H9 (cell line): ENCODE results near the gene MSMO1. TPM values are rescaled to one million over a fixed set of nuclear protein-coding genes. Genes with fewer than 3 reads are reported as not detected.

Source experiments
- DNase-seq: peaks from one replicate; pipeline ENCODE4 v3.0.0-alpha.2; 2017
- H2AFZ ChIP-seq: one replicate; pipeline ENCODE4 v1.6.1; 2013; ENCODE audit warnings: mild to moderate bottlenecking, low read length, control low read depth, moderate library complexity
- H2AK5ac ChIP-seq: 2 replicates; pipeline ENCODE4 v1.6.1; 2013; ENCODE audit warnings: low read length, control low read depth, mixed read lengths; ENCODE audit not compliant: insufficient read length
- H2BK120ac ChIP-seq: one replicate; pipeline ENCODE4 v1.6.1; 2013; ENCODE audit warnings: low read depth, mild to moderate bottlenecking, low read length, control low read depth, inconsistent platforms; ENCODE audit not compliant: poor library complexity, severe bottlenecking
- H2BK12ac ChIP-seq: 2 replicates; pipeline ENCODE4 v1.6.1; 2013; ENCODE audit warnings: low read length, control low read depth, mixed read lengths, low read depth; ENCODE audit not compliant: insufficient read length
- H2BK15ac ChIP-seq: 2 replicates; pipeline ENCODE4 v1.6.1; 2013; ENCODE audit warnings: low read depth, low read length, control low read depth
- H2BK20ac ChIP-seq: one replicate; pipeline ENCODE4 v1.6.1; 2013; ENCODE audit warnings: low read depth, mild to moderate bottlenecking, low read length, control low read depth, inconsistent platforms; ENCODE audit not compliant: poor library complexity, severe bottlenecking
- H2BK5ac ChIP-seq: 2 replicates; pipeline ENCODE4 v1.6.1; 2013; ENCODE audit warnings: low read length, control low read depth, mixed read lengths; ENCODE audit not compliant: insufficient read length
- H3K14ac ChIP-seq: 2 replicates; pipeline ENCODE4 v1.6.1; 2013; ENCODE audit warnings: low read length, control low read depth; ENCODE audit not compliant: insufficient read depth
- H3K18ac ChIP-seq: 2 replicates; pipeline ENCODE4 v1.6.1; 2013; ENCODE audit warnings: low read depth, mild to moderate bottlenecking, mixed read lengths, low read length, control low read depth; ENCODE audit not compliant: insufficient read length
- H3K23ac ChIP-seq: 2 replicates; pipeline ENCODE4 v1.6.1; 2013; ENCODE audit warnings: low read length, control low read depth, mixed read lengths, low read depth; ENCODE audit not compliant: insufficient read length
- H3K23me2 ChIP-seq: 2 replicates; pipeline ENCODE4 v1.6.1; 2013; ENCODE audit warnings: low read depth, mild to moderate bottlenecking, mixed read lengths, low read length, control low read depth; ENCODE audit not compliant: insufficient read length, poor library complexity, severe bottlenecking
- H3K27ac ChIP-seq: 2 replicates; pipeline ENCODE4 v1.5.1; 2013; ENCODE audit warnings: low read length, control low read depth, mixed read lengths, low read depth; ENCODE audit not compliant: insufficient read length
- H3K27me3 ChIP-seq: 2 replicates; pipeline ENCODE4 v1.6.1; 2013; ENCODE audit warnings: low read length, control low read depth, inconsistent platforms; ENCODE audit not compliant: insufficient read depth
- H3K4ac ChIP-seq: 2 replicates; pipeline ENCODE4 v1.6.1; 2013; ENCODE audit warnings: low read depth, mild to moderate bottlenecking, control low read depth, inconsistent platforms, low read length, moderate library complexity
- H3K4me1 ChIP-seq: 2 replicates; pipeline ENCODE4 v1.6.1; 2013; ENCODE audit warnings: low read length, control low read depth, inconsistent platforms; ENCODE audit not compliant: insufficient read depth
- H3K4me2 ChIP-seq: 2 replicates; pipeline ENCODE4 v1.6.1; 2013; ENCODE audit warnings: low read length, control low read depth, mixed read lengths; ENCODE audit not compliant: insufficient read length, insufficient read depth
- H3K56ac ChIP-seq: 2 replicates; pipeline ENCODE4 v1.6.1; 2013; ENCODE audit warnings: low read depth, mild to moderate bottlenecking, mixed read lengths, low read length, control low read depth; ENCODE audit not compliant: insufficient read length
- H3K79me1 ChIP-seq: 2 replicates; pipeline ENCODE4 v1.6.1; 2013; ENCODE audit warnings: low read depth, mild to moderate bottlenecking, moderate library complexity, low read length, control low read depth, inconsistent platforms; ENCODE audit not compliant: insufficient read depth, poor library complexity, severe bottlenecking
- H3K79me2 ChIP-seq: 2 replicates; pipeline ENCODE4 v1.6.1; 2013; ENCODE audit warnings: low read length, control low read depth, inconsistent platforms; ENCODE audit not compliant: insufficient read depth
- H3K9ac ChIP-seq: 2 replicates; pipeline ENCODE4 v1.6.1; 2013; ENCODE audit warnings: low read length, control low read depth, mixed read lengths; ENCODE audit not compliant: insufficient read length; ENCODE audit errors: extremely low read depth
- H3K9me3 ChIP-seq: one replicate; pipeline ENCODE4 v1.6.1; 2013; ENCODE audit warnings: low read depth, low read length, inconsistent platforms; ENCODE audit not compliant: control insufficient read depth
- H3T11ph ChIP-seq: one replicate; pipeline ENCODE4 v1.6.1; 2013; ENCODE audit warnings: mild to moderate bottlenecking, low read length, control low read depth, inconsistent platforms
- H4K20me1 ChIP-seq: one replicate; pipeline ENCODE4 v1.6.1; 2013; ENCODE audit not compliant: control insufficient read depth, insufficient read length, insufficient read depth
- H4K5ac ChIP-seq: 2 replicates; pipeline ENCODE4 v1.6.1; 2013; ENCODE audit warnings: low read depth, mild to moderate bottlenecking, mixed read lengths, low read length, control low read depth; ENCODE audit not compliant: insufficient read length
- H4K8ac ChIP-seq: replicated peaks from 2 replicates; pipeline ENCODE4 v1.6.1; 2013; ENCODE audit warnings: low read length, control low read depth, mixed read lengths, low read depth; ENCODE audit not compliant: insufficient read length
- H4K91ac ChIP-seq: 2 replicates; pipeline ENCODE4 v1.6.1; 2013; ENCODE audit warnings: low read depth, mild to moderate bottlenecking, moderate library complexity, mixed read lengths, low read length, control low read depth; ENCODE audit not compliant: insufficient read length
- H3K27ac Mint-ChIP-seq, 3 experiments: 2 replicates in 2 of 3; 3 replicates in 1 of 3; pipeline ENCODE4 v1.8.0; 2020 to 2021; ENCODE audit warnings: mixed read lengths in 3 of 3, mild to moderate bottlenecking in 1 of 3, moderate library complexity in 1 of 3
- H3K27me3 Mint-ChIP-seq: 2 replicates; pipeline ENCODE4 v1.8.0; 2021; ENCODE audit warnings: low read depth, mild to moderate bottlenecking, moderate library complexity, mixed read lengths
- H3K36me3 Mint-ChIP-seq, 3 experiments: 2 replicates in 2 of 3; 3 replicates in 1 of 3; pipeline ENCODE4 v1.8.0; 2020 to 2021; ENCODE audit warnings: low read depth in 3 of 3, mixed read lengths in 3 of 3; ENCODE audit not compliant: insufficient read depth in 1 of 3
- H3K4me1 Mint-ChIP-seq, 2 experiments: 2 replicates each; pipeline ENCODE4 v1.8.0; 2020; ENCODE audit warnings: mixed read lengths in 2 of 2
- H3K4me3 Mint-ChIP-seq, 2 experiments: 2 replicates in 1 of 2; 3 replicates in 1 of 2; pipeline ENCODE4 v1.8.0; 2020 to 2021; ENCODE audit warnings: mild to moderate bottlenecking in 2 of 2, mixed read lengths in 2 of 2, moderate library complexity in 1 of 2
- H3K9me3 Mint-ChIP-seq, 2 experiments: 2 replicates in 1 of 2; 3 replicates in 1 of 2; pipeline ENCODE4 v1.8.0; 2020; ENCODE audit warnings: mild to moderate bottlenecking in 2 of 2, mixed read lengths in 2 of 2, moderate library complexity in 1 of 2
- WGBS: extraction: QIAGEN DNeasy Blood & Tissue Kit; methylation state at CpG from one replicate; pipeline ENCODE4 v1.1.7; 2013; ENCODE audit warnings: missing lambda C conversion rate, low lambda C conversion rate, mixed read lengths; ENCODE audit not compliant: insufficient read length; ENCODE audit errors: extremely low coverage; 5-methylcytosine and 5-hydroxymethylcytosine counted together
- total RNA-seq: library from RNA; stranded (reverse); gene quantifications from 2 replicates; pipeline ENCODE4 v1.2.1, GENCODE V29; 2021
- TF ChIP-seq, protein P1 (sequence below): fragments of 200-600 bp; sonication (generic); conservative IDR thresholded peaks from 3 replicates; pipeline ENCODE4 v1.8.0; 2021; ENCODE audit warnings: antibody characterized with exemption, mild to moderate bottlenecking

Gene MSMO1
- total RNA-seq, 1 experiment from 2014 or later = 79.3 TPM

DNA sequence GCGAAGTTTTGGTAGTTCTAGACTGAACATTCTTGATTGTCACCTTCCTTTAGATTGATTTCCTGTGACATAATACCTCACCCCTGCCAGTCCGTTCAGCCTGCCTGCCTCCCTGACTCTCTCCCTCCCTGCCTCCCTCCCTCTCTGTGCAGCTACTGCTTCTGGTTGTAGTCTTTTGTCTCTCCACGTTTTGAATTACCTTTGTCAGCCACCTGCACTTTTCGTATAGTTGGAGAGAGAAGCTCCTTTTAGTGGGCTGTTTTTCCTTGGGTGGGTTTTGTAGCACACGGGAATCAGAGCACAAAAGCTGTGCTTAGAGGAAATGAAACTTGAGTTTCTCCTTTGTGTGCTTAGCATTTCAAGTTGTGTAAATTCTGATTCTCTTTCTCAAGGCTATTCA is 32.6 kb upstream of the MSMO1 start:
- no peaks in the 10 kb centered on the region for H3K79me1 ChIP-seq
- no peak overlapping the region for H2BK5ac ChIP-seq
- H3K56ac ChIP-seq = no peak overlapping the region
- TF ChIP-seq, protein P1, sequence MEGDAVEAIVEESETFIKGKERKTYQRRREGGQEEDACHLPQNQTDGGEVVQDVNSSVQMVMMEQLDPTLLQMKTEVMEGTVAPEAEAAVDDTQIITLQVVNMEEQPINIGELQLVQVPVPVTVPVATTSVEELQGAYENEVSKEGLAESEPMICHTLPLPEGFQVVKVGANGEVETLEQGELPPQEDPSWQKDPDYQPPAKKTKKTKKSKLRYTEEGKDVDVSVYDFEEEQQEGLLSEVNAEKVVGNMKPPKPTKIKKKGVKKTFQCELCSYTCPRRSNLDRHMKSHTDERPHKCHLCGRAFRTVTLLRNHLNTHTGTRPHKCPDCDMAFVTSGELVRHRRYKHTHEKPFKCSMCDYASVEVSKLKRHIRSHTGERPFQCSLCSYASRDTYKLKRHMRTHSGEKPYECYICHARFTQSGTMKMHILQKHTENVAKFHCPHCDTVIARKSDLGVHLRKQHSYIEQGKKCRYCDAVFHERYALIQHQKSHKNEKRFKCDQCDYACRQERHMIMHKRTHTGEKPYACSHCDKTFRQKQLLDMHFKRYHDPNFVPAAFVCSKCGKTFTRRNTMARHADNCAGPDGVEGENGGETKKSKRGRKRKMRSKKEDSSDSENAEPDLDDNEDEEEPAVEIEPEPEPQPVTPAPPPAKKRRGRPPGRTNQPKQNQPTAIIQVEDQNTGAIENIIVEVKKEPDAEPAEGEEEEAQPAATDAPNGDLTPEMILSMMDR = no peak
- DNase-seq = no peak
- Mint-ChIP-seq H3K4me1 (peaks cover 10% of the 10 kb centered on the region in 2 experiments), H3K9me3 (no peaks in the 10 kb centered on the region), H3K27ac (0 out of 7 replicates have a peak overlapping the region, but pooled peaks of 1 of the 3 experiments have one; percentile 35), H3K27me3 (no peaks in the 10 kb centered on the region), H3K36me3 (peaks cover 2 to 11% (median 4%) of the 10 kb centered on the region in 3 experiments; a peak in 4 of 7 replicates), H3K4me3 (no peak overlapping the region)
- H3T11ph ChIP-seq = no peak overlapping the region
- no peak overlapping the region for H4K8ac ChIP-seq
- H2AK5ac ChIP-seq = no peak overlapping the region
- H2BK120ac ChIP-seq = no peak overlapping the region
- H3K79me2 ChIP-seq = no peaks in the 10 kb centered on the region
- H3K9ac ChIP-seq = no peak overlapping the region
- no peak overlapping the region for H3K4me2 ChIP-seq
- no peak overlapping the region for H2BK20ac ChIP-seq
- H3K27me3 ChIP-seq = no peaks in the 10 kb centered on the region
- no peak overlapping the region for H3K23ac ChIP-seq
- H2BK15ac ChIP-seq = no peak overlapping the region
- H2AFZ ChIP-seq = no peak overlapping the region
- no peak overlapping the region for H3K27ac ChIP-seq
- no peak overlapping the region for H3K4ac ChIP-seq
- no peak overlapping the region for H4K5ac ChIP-seq
- no peaks in the 10 kb centered on the region; the same call in 1 of the 2 replicates for H3K4me1 ChIP-seq
- H3K18ac ChIP-seq = no peak overlapping the region
- no peak overlapping the region for H4K91ac ChIP-seq
- no peaks in the 10 kb centered on the region for H3K9me3 ChIP-seq
- no peaks in the 10 kb centered on the region for H3K23me2 ChIP-seq
- no peaks in the 10 kb centered on the region for H4K20me1 ChIP-seq
- H2BK12ac ChIP-seq = no peak overlapping the region
- no peak overlapping the region for H3K14ac ChIP-seq
- WGBS = no CpG with 5 or more reads among the region's 5 CpGs
